Adrenal gland (tissue), 12 donors: Measurements from ENCODE around the gene GBA2. TPM values are rescaled to one million over a fixed set of nuclear protein-coding genes. Genes with fewer than 3 reads are reported as not detected.

Source experiments
- DNase-seq, 7 donors: peaks; one replicate each; pipeline ENCODE4 v3.0.0-alpha.2; 2019 to 2020
- H3K27ac ChIP-seq, 5 donors: fragments of 200-600 bp; sonication (generic) in 4 of 5; 1 replicate in 3 of 5; 2 replicates in 2 of 5; pipeline versions ENCODE4 v1.5.1 to v1.8.0; 2016 to 2020; ENCODE audit warnings: mild to moderate bottlenecking in 1 of 5
- H3K27me3 ChIP-seq: fragments of 200-600 bp; 2 replicates; pipeline ENCODE4 v1.8.0; 2021
- H3K36me3 ChIP-seq, 2 donors: fragments of 200-600 bp; replicated peaks in 1 of 2; 1 replicate in 1 of 2; 2 replicates in 1 of 2; pipeline versions ENCODE4 v1.5.1 to v1.8.0; 2018 to 2022
- H3K4me1 ChIP-seq, 2 donors: fragments of 200-600 bp; replicated peaks in 1 of 2; 1 replicate in 1 of 2; 2 replicates in 1 of 2; pipeline versions ENCODE4 v1.5.1 to v1.8.0; 2018 to 2021
- H3K4me3 ChIP-seq, 4 donors: fragments of 200-600 bp; sonication (generic) in 3 of 4; one replicate each; pipeline ENCODE4 v1.5.1; 2016 to 2018
- H3K9me3 ChIP-seq, 3 donors: fragments of 200-600 bp; sonication (generic) in 1 of 3; replicated peaks in 1 of 3; 1 replicate in 2 of 3; 2 replicates in 1 of 3; pipeline versions ENCODE4 v1.5.1 to v1.8.0; 2016 to 2021
- POLR2A ChIP-seq, 2 donors: fragments of 450-650 bp; IDR thresholded peaks; one replicate each; pipeline ENCODE4 v1.6.1; 2017; ENCODE audit warnings: antibody characterized with exemption in 2 of 2, mild to moderate bottlenecking in 2 of 2, moderate library complexity in 1 of 2
- WGBS, 4 donors: extraction: QIAGEN DNeasy Blood & Tissue Kit in 2 of 4; methylation state at CpG; one replicate each; pipeline versions ENCODE4 v1.1.5 to v1.1.7; 2013 to 2017; 5-methylcytosine and 5-hydroxymethylcytosine counted together
- intact Hi-C, 2 donors: fragments of 100-400 bp; cut with DNase I; formaldehyde crosslinking; loops; one replicate each; pipeline versions ENCODE4 v1.14.1 to v1.15.0; 2022 to 2023
- polyA plus RNA-seq, 3 donors: library from polyadenylated mRNA; stranded (reverse); fragments of 200-250 nt in 2 of 3; fragments of 350-450 nt in 1 of 3; fragmentation: Illumina TruSeq in 1 of 3; extraction: RNeasy Lipid Tissue Mini Kit (QIAGEN cat#74804) in 1 of 3; gene quantifications; one replicate each; pipeline ENCODE4 v1.2.3, GENCODE V29; 2013 to 2014
- total RNA-seq, 9 donors: library from RNA; depleted of rRNA in 4 of 9; stranded (reverse); fragments of >200 nt in 4 of 9; fragments of 120-200 nt in 1 of 9; fragmentation: NEBNext Ultra II Directional in 1 of 9; extraction: Animal tissue kit (Norgen Biotek cat#: 25700) in 1 of 9; gene quantifications; one replicate each; pipeline versions ENCODE4 v1.1.0 to v1.2.4, GENCODE V29; 2013 to 2023
- TF ChIP-seq, protein P1 (sequence below), 6 experiments: fragments of 450-650 bp in 4 of 6; fragments of 200-600 bp in 2 of 6; sonication (generic) in 1 of 6; IDR thresholded peaks; 1 replicate in 5 of 6; 2 replicates in 1 of 6; pipeline versions ENCODE4 v1.5.1 to v1.8.0; 2016 to 2021; ENCODE audit warnings: antibody characterized with exemption in 6 of 6, mild to moderate bottlenecking in 2 of 6, moderate library complexity in 1 of 6
- donor health status: healthy with polysubstance abuse.
- donor health status: Bipolar disorder and iron deficiency.
- donor health status: DM: yes; HTN: yes; CAD: no.
- donor health status: DM: no; HTN: no; CAD: no.
- donor health status: DM: no; HTN: no; CAD: no.
- donor health status: DM: yes; HTN: yes; CAD: no.

Gene GBA2
- total and polyA plus RNA-seq, 12 donors = 28.5 to 84.8 (median 52.7) TPM

DNA sequence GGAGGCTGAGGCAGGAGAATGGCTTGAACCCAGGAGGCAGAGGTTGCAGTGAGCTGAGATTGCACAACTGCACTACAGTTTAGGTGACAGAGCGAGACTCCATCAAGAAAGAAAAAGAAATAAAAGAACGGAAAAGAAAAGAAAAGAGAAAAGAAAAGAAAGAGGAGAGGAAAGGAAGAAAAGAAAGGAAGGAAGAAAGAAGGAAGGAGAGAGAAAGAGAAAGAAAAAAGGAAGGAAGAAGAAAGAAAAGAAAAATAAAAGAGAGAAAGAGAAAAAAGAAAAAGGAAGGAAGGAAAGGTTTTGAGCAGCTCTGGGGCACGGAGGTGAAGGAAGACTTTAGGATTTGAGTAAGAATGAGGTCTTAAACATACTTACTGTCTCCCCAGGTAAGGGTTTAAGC lies 35.5 kb downstream of the GBA2 start:
- no peak overlapping the region for H3K27ac ChIP-seq
- intact Hi-C loops = no loop called here
- peaks cover 0 to 95% of the 10 kb centered on the region in 2 donors for H3K36me3 ChIP-seq
- no peaks in the 10 kb centered on the region for H3K27me3 ChIP-seq
- DNase-seq = no peak
- 89 to 94% (median 91%) methylated on average over 3 of the region's 3 CpGs for WGBS, 4 donors
- no peaks in the 10 kb centered on the region for H3K9me3 ChIP-seq
- no peaks in the 10 kb centered on the region for H3K4me1 ChIP-seq
- no peak overlapping the region for H3K4me3 ChIP-seq
- TF ChIP-seq, protein P1, sequence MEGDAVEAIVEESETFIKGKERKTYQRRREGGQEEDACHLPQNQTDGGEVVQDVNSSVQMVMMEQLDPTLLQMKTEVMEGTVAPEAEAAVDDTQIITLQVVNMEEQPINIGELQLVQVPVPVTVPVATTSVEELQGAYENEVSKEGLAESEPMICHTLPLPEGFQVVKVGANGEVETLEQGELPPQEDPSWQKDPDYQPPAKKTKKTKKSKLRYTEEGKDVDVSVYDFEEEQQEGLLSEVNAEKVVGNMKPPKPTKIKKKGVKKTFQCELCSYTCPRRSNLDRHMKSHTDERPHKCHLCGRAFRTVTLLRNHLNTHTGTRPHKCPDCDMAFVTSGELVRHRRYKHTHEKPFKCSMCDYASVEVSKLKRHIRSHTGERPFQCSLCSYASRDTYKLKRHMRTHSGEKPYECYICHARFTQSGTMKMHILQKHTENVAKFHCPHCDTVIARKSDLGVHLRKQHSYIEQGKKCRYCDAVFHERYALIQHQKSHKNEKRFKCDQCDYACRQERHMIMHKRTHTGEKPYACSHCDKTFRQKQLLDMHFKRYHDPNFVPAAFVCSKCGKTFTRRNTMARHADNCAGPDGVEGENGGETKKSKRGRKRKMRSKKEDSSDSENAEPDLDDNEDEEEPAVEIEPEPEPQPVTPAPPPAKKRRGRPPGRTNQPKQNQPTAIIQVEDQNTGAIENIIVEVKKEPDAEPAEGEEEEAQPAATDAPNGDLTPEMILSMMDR (IDR thresholded peaks at IDR 0.05) = no peak

DNA sequence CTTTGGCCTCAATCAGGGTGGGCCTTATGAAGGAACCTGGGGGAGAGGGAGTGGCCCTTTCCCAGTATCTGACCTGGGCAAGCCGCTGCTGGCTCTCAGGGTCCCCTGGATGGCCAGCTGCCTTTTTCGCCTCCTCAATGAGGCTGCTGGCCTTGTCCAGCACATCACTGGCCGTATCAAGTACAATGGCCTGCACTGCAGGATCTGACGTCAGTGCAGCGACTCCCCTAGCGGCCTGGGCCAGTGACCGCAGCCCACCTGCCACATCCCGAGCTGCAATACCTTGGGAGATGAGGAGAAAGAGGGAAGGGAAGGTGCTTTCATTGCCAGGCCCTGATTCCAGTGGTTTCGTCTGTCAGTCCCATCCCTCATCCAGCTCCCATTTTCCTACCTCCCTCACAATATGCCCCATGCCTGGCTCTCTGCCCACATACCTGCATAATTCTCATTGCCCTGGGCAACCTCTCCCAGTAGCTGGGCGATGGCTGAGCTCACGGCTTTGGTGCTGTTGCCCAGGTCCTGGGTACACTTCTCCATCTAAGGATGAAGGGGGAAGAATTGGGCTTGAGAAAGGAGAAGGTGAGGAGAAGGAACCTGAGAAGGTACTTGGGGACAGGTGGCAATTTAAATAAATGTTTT lies 36.1 kb downstream of the GBA2 start:
- intact Hi-C loops = no loop called here
- no peak overlapping the region for H3K27ac ChIP-seq
- H3K36me3 ChIP-seq = peaks cover 0 to 95% of the 10 kb centered on the region in 2 donors
- H3K4me3 ChIP-seq = no peak overlapping the region
- DNase-seq = peak in 1 of 7 donors; percentile 2
- no peaks in the 10 kb centered on the region for H3K27me3 ChIP-seq
- 82 to 91% (median 88%) methylated on average over 7 to 11 of the region's 11 CpGs for WGBS, 4 donors
- H3K9me3 ChIP-seq = no peaks in the 10 kb centered on the region
- no peak for TF ChIP-seq POLR2A (IDR thresholded peaks at IDR 0.05)
- TF ChIP-seq, protein P1 (IDR thresholded peaks at IDR 0.05) = no peak
- H3K4me1 ChIP-seq = no peaks in the 10 kb centered on the region

GRCh38 chr9:35711501-35712428 lies 37.3 kb downstream of the GBA2 start:
- Histone ChIP-seq H3K4me3 (no peak overlapping the region), H3K9me3 (no peaks in the 10 kb centered on the region), H3K36me3 (peaks cover 0 to 95% of the 10 kb centered on the region in 2 donors), H3K27me3 (no peaks in the 10 kb centered on the region), H3K27ac (no peak overlapping the region), H3K4me1 (no peaks in the 10 kb centered on the region)
- peak in 1 of 7 donors; percentile 6 for DNase-seq
- intact Hi-C loops = no loop called here
- WGBS, 4 donors = 83 to 88% (median 85%) methylated on average over 19 to 21 of the region's 21 CpGs
- TF ChIP-seq, protein P1 (IDR thresholded peaks at IDR 0.05) = no peak
- TF ChIP-seq POLR2A (IDR thresholded peaks at IDR 0.05) = no peak

DNA sequence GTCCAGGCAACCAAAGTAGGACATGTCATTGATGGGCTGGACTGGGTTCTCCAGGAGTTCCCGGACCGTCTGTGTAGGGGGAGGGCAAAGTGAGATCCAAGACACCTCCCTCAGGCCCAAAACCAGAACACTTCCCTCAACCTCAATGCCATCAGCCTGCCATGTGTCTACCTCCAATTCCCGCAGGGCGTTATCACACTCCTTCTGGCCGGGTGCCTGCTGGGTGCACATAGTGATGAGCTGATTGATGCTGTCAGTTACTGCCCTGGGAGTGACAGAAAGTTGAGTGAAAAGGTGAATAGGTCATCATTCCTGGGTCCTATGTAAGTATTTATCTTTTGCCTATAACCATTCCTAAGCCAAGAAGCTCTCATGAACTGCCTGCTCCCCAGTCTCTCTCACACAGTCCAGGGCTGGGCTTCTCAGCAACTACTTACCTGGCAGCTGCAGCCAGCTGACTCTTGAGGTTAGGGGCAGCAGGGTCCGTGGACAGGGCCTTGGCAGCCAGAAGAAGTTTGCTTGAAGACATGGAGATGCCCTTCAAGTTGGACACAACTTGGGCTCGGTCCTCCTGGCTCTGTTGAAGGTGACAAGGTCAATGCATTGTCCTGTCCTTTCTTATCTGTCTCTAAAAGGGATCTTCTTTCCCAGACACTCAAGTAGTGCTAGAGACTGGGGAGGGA lies 38.1 kb downstream of the GBA2 start:
- Histone ChIP-seq H3K36me3 (peaks cover 0 to 95% of the 10 kb centered on the region in 2 donors), H3K27ac (no peak overlapping the region), H3K27me3 (no peaks in the 10 kb centered on the region), H3K4me1 (no peaks in the 10 kb centered on the region), H3K4me3 (no peak overlapping the region), H3K9me3 (no peaks in the 10 kb centered on the region)
- 77 to 87% (median 79%) methylated on average over 4 to 7 of the region's 7 CpGs for WGBS, 4 donors
- DNase-seq = peak in 1 of 7 donors; percentile 6
- no peak for TF ChIP-seq POLR2A (IDR thresholded peaks at IDR 0.05)
- TF ChIP-seq, protein P1 (IDR thresholded peaks at IDR 0.05) = no peak
- intact Hi-C loops = no loop called here
